Neural cell (in vitro differentiated cells): Measurements from ENCODE around the gene PKHD1. TPM values are rescaled to one million over a fixed set of nuclear protein-coding genes. Genes with fewer than 3 reads are reported as not detected.

Experiments
- H2AFZ ChIP-seq: fragments of 200-600, 300-800 bp; sonication (generic), shearing (Covaris generic); 2 replicates; pipeline ENCODE4 v1.6.0; 2014; ENCODE audit warnings: low read depth, mild to moderate bottlenecking, antibody characterized with exemption, low read length, moderate library complexity
- H3F3A ChIP-seq: fragments of 200-600 bp; shearing (Covaris generic); 2 replicates; pipeline ENCODE4 v1.6.1; 2016; ENCODE audit warnings: mild to moderate bottlenecking, moderate library complexity, mixed read lengths, antibody characterized with exemption, low read length; ENCODE audit not compliant: insufficient read depth, poor library complexity, severe bottlenecking
- H3K27ac ChIP-seq: fragments of 200-600, 300-800 bp; sonication (generic), shearing (Covaris generic); 2 replicates; pipeline ENCODE4 v1.5.1; 2014; ENCODE audit warnings: mild to moderate bottlenecking, low read length, moderate library complexity
- H3K27me3 ChIP-seq: fragments of 300-800, 200-600 bp; sonication (generic), shearing (Covaris generic); 2 replicates; pipeline ENCODE4 v1.6.0; 2014; ENCODE audit warnings: mild to moderate bottlenecking, low read depth, low read length, moderate library complexity; ENCODE audit not compliant: insufficient read depth
- H3K36me3 ChIP-seq: fragments of 300-800, 200-600 bp; sonication (generic), shearing (Covaris generic); 2 replicates; pipeline ENCODE4 v1.5.1; 2014; ENCODE audit warnings: mild to moderate bottlenecking, antibody characterized with exemption, low read length, moderate library complexity; ENCODE audit not compliant: insufficient read depth
- H3K4me2 ChIP-seq: fragments of 300-800, 200-600 bp; sonication (generic), shearing (Covaris generic); 2 replicates; pipeline ENCODE4 v1.6.0; 2014; ENCODE audit warnings: mild to moderate bottlenecking, low read length
- H3K4me3 ChIP-seq: fragments of 300-800, 200-600 bp; sonication (generic), shearing (Covaris generic); 2 replicates; pipeline ENCODE4 v1.5.1; 2014; ENCODE audit warnings: mild to moderate bottlenecking, low read length, moderate library complexity
- H3K79me2 ChIP-seq: fragments of 200-600 bp; shearing (Covaris generic); replicated peaks from 2 replicates; pipeline ENCODE4 v1.6.0; 2014; ENCODE audit warnings: mild to moderate bottlenecking, low read length, moderate library complexity; ENCODE audit not compliant: insufficient read depth
- H3K9ac ChIP-seq: fragments of 300-800, 200-600 bp; sonication (generic), shearing (Covaris generic); 2 replicates; pipeline ENCODE4 v1.6.1; 2016; ENCODE audit warnings: mild to moderate bottlenecking, low read length, mixed read lengths
- H3K9me2 ChIP-seq: fragments of 200-600 bp; shearing (Covaris generic); 2 replicates; pipeline ENCODE4 v1.6.1; 2016; ENCODE audit warnings: mild to moderate bottlenecking, low read length, mixed read lengths; ENCODE audit not compliant: insufficient read depth
- H3K9me3 ChIP-seq: fragments of 200-600, 300-800 bp; sonication (generic), shearing (Covaris generic); 2 replicates; pipeline ENCODE4 v1.6.1; 2016; ENCODE audit warnings: mild to moderate bottlenecking, mixed run types, low read length, moderate library complexity, mixed read lengths
- H4K20me1 ChIP-seq: fragments of 200-600 bp; shearing (Covaris generic); 2 replicates; pipeline ENCODE4 v1.6.1; 2016; ENCODE audit warnings: mild to moderate bottlenecking, mixed run types; ENCODE audit not compliant: insufficient read depth
- EP300 ChIP-seq: fragments of 450-650 bp; conservative IDR thresholded peaks from 2 replicates; pipeline ENCODE4 v1.6.1; 2014; ENCODE audit warnings: antibody characterized with exemption, mild to moderate bottlenecking, moderate library complexity; ENCODE audit not compliant: poor library complexity, severe bottlenecking
- EZH2 ChIP-seq: fragments of 200-600, 300-800 bp; shearing (Covaris generic), sonication (generic); IDR thresholded peaks from 2 replicates; pipeline ENCODE4 v1.6.1; 2014; ENCODE audit warnings: antibody characterized with exemption, low read length, borderline replicate concordance, mild to moderate bottlenecking; ENCODE audit not compliant: insufficient read depth, poor library complexity, severe bottlenecking
- MXI1 ChIP-seq: fragments of 450-650 bp; conservative IDR thresholded peaks from 2 replicates; pipeline ENCODE4 v1.6.1; 2014; ENCODE audit warnings: antibody characterized with exemption, mild to moderate bottlenecking; ENCODE audit not compliant: poor library complexity, severe bottlenecking
- POLR2AphosphoS5 ChIP-seq: IDR thresholded peaks from 2 replicates; pipeline ENCODE4 v1.6.1; 2012
- RAD21 ChIP-seq: fragments of 450-650 bp; conservative IDR thresholded peaks from 2 replicates; pipeline ENCODE4 v1.6.1; 2014; ENCODE audit warnings: antibody characterized with exemption, mild to moderate bottlenecking, moderate library complexity
- SMC3 ChIP-seq: fragments of 450-650 bp; conservative IDR thresholded peaks from 2 replicates; pipeline ENCODE4 v1.6.1; 2014; ENCODE audit warnings: antibody characterized with exemption, mild to moderate bottlenecking, moderate library complexity; ENCODE audit not compliant: poor library complexity
- TAF1 ChIP-seq: IDR thresholded peaks from 2 replicates; pipeline ENCODE4 v1.6.1; 2012; ENCODE audit warnings: low read depth
- polyA plus RNA-seq: library from polyadenylated mRNA; depleted of rRNA; stranded (reverse); fragments of >200 nt; gene quantifications from 2 replicates; pipeline ENCODE4 v1.2.3, GENCODE V29; 2014
- TF ChIP-seq, protein P1 (sequence below): fragments of 450-650 bp; IDR thresholded peaks from 2 replicates; pipeline ENCODE4 v1.5.1; 2014; ENCODE audit warnings: antibody characterized with exemption, mild to moderate bottlenecking, moderate library complexity; ENCODE audit not compliant: poor library complexity, severe bottlenecking
- TF ChIP-seq, protein P2 (sequence below): IDR thresholded peaks from 2 replicates; pipeline ENCODE4 v1.6.1; 2012; ENCODE audit warnings: borderline replicate concordance

Gene PKHD1
- polyA plus RNA-seq, 1 donor from 2014 or later, result not detected

DNA sequence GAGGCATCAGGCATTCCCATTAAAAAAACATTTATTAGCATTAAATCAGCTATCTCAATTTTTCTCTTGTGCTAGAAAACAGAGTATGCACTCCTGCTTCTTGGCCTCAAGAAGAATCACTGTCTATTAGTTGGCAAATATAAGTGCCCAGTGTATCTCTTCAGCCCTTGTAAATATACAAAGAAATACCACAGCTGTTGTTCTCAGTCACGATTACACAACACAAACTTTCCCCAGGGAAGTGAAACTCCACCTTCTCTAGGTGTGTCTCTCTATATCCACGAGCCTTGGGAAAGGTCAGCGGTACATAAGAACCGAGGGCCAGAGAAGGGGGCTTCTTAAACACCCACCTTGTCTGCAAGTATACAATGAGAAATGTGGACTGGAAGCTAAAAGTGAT, 194.7 kb downstream of the PKHD1 start:
- no peaks in the 10 kb centered on the region for H3F3A ChIP-seq
- H3K27ac ChIP-seq, result no peak overlapping the region
- no peaks in the 10 kb centered on the region for H4K20me1 ChIP-seq
- no peaks in the 10 kb centered on the region for H3K9me2 ChIP-seq
- no peak overlapping the region for H2AFZ ChIP-seq
- no peaks in the 10 kb centered on the region for H3K79me2 ChIP-seq
- H3K4me3 ChIP-seq, result no peak overlapping the region
- H3K9me3 ChIP-seq, result no peaks in the 10 kb centered on the region
- TF ChIP-seq RAD21 (no peak), EP300 (no peak), SMC3 (no peak), TAF1 (no peak), POLR2AphosphoS5 (no peak), EZH2 (no peak)
- TF ChIP-seq, protein P1, sequence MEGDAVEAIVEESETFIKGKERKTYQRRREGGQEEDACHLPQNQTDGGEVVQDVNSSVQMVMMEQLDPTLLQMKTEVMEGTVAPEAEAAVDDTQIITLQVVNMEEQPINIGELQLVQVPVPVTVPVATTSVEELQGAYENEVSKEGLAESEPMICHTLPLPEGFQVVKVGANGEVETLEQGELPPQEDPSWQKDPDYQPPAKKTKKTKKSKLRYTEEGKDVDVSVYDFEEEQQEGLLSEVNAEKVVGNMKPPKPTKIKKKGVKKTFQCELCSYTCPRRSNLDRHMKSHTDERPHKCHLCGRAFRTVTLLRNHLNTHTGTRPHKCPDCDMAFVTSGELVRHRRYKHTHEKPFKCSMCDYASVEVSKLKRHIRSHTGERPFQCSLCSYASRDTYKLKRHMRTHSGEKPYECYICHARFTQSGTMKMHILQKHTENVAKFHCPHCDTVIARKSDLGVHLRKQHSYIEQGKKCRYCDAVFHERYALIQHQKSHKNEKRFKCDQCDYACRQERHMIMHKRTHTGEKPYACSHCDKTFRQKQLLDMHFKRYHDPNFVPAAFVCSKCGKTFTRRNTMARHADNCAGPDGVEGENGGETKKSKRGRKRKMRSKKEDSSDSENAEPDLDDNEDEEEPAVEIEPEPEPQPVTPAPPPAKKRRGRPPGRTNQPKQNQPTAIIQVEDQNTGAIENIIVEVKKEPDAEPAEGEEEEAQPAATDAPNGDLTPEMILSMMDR, result no peak
- TF ChIP-seq, protein P2, sequence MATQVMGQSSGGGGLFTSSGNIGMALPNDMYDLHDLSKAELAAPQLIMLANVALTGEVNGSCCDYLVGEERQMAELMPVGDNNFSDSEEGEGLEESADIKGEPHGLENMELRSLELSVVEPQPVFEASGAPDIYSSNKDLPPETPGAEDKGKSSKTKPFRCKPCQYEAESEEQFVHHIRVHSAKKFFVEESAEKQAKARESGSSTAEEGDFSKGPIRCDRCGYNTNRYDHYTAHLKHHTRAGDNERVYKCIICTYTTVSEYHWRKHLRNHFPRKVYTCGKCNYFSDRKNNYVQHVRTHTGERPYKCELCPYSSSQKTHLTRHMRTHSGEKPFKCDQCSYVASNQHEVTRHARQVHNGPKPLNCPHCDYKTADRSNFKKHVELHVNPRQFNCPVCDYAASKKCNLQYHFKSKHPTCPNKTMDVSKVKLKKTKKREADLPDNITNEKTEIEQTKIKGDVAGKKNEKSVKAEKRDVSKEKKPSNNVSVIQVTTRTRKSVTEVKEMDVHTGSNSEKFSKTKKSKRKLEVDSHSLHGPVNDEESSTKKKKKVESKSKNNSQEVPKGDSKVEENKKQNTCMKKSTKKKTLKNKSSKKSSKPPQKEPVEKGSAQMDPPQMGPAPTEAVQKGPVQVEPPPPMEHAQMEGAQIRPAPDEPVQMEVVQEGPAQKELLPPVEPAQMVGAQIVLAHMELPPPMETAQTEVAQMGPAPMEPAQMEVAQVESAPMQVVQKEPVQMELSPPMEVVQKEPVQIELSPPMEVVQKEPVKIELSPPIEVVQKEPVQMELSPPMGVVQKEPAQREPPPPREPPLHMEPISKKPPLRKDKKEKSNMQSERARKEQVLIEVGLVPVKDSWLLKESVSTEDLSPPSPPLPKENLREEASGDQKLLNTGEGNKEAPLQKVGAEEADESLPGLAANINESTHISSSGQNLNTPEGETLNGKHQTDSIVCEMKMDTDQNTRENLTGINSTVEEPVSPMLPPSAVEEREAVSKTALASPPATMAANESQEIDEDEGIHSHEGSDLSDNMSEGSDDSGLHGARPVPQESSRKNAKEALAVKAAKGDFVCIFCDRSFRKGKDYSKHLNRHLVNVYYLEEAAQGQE, result no peak
- H3K36me3 ChIP-seq, result no peaks in the 10 kb centered on the region
- no peak overlapping the region for H3K4me2 ChIP-seq
- H3K27me3 ChIP-seq, result no peaks in the 10 kb centered on the region
- H3K9ac ChIP-seq, result no peak overlapping the region

DNA sequence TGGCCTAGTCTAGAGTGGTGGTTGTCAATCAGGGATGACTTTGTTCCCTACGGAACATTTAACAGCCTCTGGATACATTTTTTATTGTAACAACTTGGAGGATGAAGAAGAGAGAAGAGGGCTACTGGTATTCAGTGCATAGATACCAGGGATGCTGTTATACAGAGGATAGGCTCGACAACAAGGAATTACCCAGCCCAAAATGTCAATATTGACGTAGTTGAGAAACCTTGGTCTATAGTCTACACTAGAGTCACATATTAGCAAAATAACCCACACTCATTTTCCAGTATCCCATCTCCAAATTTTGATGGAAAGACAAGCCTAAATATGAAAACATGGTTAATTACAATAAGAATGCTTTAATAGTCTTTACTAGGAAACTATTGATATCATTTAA, 195.1 kb downstream of the PKHD1 start:
- H3K9me2 ChIP-seq, result no peaks in the 10 kb centered on the region
- H3K36me3 ChIP-seq, result no peaks in the 10 kb centered on the region
- no peaks in the 10 kb centered on the region for H3F3A ChIP-seq
- H3K9ac ChIP-seq, result no peak overlapping the region
- no peak overlapping the region for H3K4me3 ChIP-seq
- no peaks in the 10 kb centered on the region for H3K27me3 ChIP-seq
- no peak overlapping the region for H3K4me2 ChIP-seq
- TF ChIP-seq POLR2AphosphoS5, result no peak
- no peak for TF ChIP-seq RAD21
- TF ChIP-seq, protein P1, result no peak
- no peak for TF ChIP-seq SMC3
- no peak for TF ChIP-seq EP300
- TF ChIP-seq EZH2, result no peak
- TF ChIP-seq TAF1, result no peak
- TF ChIP-seq, protein P2, result no peak
- no peak for TF ChIP-seq MXI1
- H4K20me1 ChIP-seq, result no peaks in the 10 kb centered on the region
- H3K9me3 ChIP-seq, result no peaks in the 10 kb centered on the region
- no peak overlapping the region for H3K27ac ChIP-seq
- H2AFZ ChIP-seq, result no peak overlapping the region
- H3K79me2 ChIP-seq, result no peaks in the 10 kb centered on the region
